MM.1S (cell line): ENCODE results near the gene SAE1.

Source experiments
- DNase-seq: peaks from one replicate; pipeline ENCODE4 v3.0.0-alpha.2; 2015
- H2AFZ ChIP-seq: fragments of 300-600 bp; sonication (generic); 2 replicates; pipeline ENCODE4 v1.6.0; 2016; ENCODE audit warnings: antibody characterized with exemption, low read length
- H3F3A ChIP-seq: fragments of 300-600 bp; sonication (generic); 2 replicates; pipeline ENCODE4 v1.6.1; 2016; ENCODE audit warnings: mild to moderate bottlenecking, antibody characterized with exemption, low read length, moderate library complexity, mixed read lengths; ENCODE audit not compliant: insufficient read depth
- H3K27ac ChIP-seq: fragments of 300-600 bp; sonication (generic); 2 replicates; pipeline ENCODE4 v1.5.1; 2016; ENCODE audit warnings: mild to moderate bottlenecking, low read length
- H3K27me3 ChIP-seq: fragments of 300-600 bp; sonication (generic); replicated peaks from 2 replicates; pipeline ENCODE4 v1.6.0; 2016; ENCODE audit warnings: low read length; ENCODE audit not compliant: insufficient read depth
- H3K36me3 ChIP-seq: fragments of 300-600 bp; sonication (generic); replicated peaks from 2 replicates; pipeline ENCODE4 v1.6.1; 2016; ENCODE audit warnings: mild to moderate bottlenecking, low read length, mixed read lengths; ENCODE audit not compliant: insufficient read depth
- H3K4me1 ChIP-seq: fragments of 300-600 bp; sonication (generic); 2 replicates; pipeline ENCODE4 v1.6.1; 2016; ENCODE audit warnings: low read length, mixed read lengths
- H3K4me2 ChIP-seq: fragments of 300-600 bp; sonication (generic); 2 replicates; pipeline ENCODE4 v1.6.0; 2016; ENCODE audit warnings: low read depth, low read length
- H3K4me3 ChIP-seq: fragments of 300-600 bp; sonication (generic); 2 replicates; pipeline ENCODE4 v1.5.1; 2016; ENCODE audit warnings: low read length, mixed read lengths
- H3K79me2 ChIP-seq: fragments of 300-600 bp; sonication (generic); 2 replicates; pipeline ENCODE4 v1.6.1; 2016; ENCODE audit warnings: mixed run types, low read length, mixed read lengths
- H3K9ac ChIP-seq: fragments of 300-600 bp; sonication (generic); 2 replicates; pipeline ENCODE4 v1.6.1; 2016; ENCODE audit warnings: low read length, mixed read lengths
- H3K9me2 ChIP-seq: fragments of 300-600 bp; sonication (generic); replicated peaks from 2 replicates; pipeline ENCODE4 v1.6.1; 2016; ENCODE audit warnings: mild to moderate bottlenecking, low read length, mixed read lengths; ENCODE audit not compliant: insufficient read depth
- H3K9me3 ChIP-seq: fragments of 300-600 bp; sonication (generic); replicated peaks from 2 replicates; pipeline ENCODE4 v1.6.1; 2016; ENCODE audit warnings: mild to moderate bottlenecking, low read length, mixed read lengths; ENCODE audit not compliant: insufficient read depth
- H4K20me1 ChIP-seq: fragments of 300-600 bp; sonication (generic); 2 replicates; pipeline ENCODE4 v1.6.1; 2016; ENCODE audit warnings: mild to moderate bottlenecking, low read length, moderate library complexity, mixed read lengths; ENCODE audit not compliant: insufficient read depth
- EZH2 ChIP-seq: fragments of 300-600 bp; sonication (generic); optimal IDR thresholded peaks from 2 replicates; pipeline ENCODE3; 2017; ENCODE audit warnings: low read depth, mild to moderate bottlenecking, antibody characterized with exemption, low read length, mixed read lengths
- EZH2phosphoT487 ChIP-seq: fragments of 300-600 bp; sonication (generic); IDR thresholded peaks from 2 replicates; pipeline ENCODE4 v1.6.1; 2018; ENCODE audit warnings: antibody characterized with exemption, low read length
- TF ChIP-seq, protein P1 (sequence below): fragments of 300-600 bp; sonication (generic); IDR thresholded peaks from 2 replicates; pipeline ENCODE4 v1.5.1; 2016; ENCODE audit warnings: antibody characterized with exemption, low read length, mixed read lengths

SAE1 gene

DNA sequence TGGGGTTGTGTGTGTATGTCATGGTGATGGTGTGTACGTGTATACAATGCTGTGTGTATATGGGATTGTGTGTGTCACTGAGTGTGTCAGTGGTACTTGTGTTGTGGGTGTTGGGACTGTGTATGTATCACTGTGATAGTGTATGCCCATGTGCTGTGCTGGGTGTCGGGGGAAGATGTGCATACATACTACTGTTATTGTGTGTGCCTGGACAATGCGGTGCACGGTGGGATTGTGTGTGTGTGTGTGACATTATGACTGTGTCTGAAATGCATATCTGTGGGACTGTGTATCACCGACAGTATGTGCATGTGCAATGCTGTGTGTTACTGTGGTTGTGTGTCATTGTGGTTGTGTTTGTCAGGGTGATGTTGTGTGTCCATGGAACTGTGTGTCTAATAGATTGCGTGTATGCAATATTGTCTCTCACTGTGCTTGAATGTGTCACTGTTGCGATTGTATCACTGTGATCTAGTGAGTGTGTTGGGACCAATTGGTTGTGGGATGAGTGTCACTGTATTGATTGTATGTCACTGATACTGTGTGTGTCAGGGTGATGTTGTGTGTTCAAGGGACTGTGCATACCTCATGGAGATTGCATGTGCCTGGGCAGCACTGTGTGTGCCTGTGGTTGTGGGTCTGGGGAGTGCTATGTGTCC lies 111.4 kb downstream of the SAE1 start:
- H3K4me3 ChIP-seq: no peak overlapping the region
- H3F3A ChIP-seq: peaks cover 20% of the 10 kb centered on the region
- H3K27me3 ChIP-seq: no peaks in the 10 kb centered on the region
- H3K36me3 ChIP-seq: no peaks in the 10 kb centered on the region
- H4K20me1 ChIP-seq: no peaks in the 10 kb centered on the region
- H3K9ac ChIP-seq: no peak overlapping the region
- TF ChIP-seq, protein P1, sequence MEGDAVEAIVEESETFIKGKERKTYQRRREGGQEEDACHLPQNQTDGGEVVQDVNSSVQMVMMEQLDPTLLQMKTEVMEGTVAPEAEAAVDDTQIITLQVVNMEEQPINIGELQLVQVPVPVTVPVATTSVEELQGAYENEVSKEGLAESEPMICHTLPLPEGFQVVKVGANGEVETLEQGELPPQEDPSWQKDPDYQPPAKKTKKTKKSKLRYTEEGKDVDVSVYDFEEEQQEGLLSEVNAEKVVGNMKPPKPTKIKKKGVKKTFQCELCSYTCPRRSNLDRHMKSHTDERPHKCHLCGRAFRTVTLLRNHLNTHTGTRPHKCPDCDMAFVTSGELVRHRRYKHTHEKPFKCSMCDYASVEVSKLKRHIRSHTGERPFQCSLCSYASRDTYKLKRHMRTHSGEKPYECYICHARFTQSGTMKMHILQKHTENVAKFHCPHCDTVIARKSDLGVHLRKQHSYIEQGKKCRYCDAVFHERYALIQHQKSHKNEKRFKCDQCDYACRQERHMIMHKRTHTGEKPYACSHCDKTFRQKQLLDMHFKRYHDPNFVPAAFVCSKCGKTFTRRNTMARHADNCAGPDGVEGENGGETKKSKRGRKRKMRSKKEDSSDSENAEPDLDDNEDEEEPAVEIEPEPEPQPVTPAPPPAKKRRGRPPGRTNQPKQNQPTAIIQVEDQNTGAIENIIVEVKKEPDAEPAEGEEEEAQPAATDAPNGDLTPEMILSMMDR: no peak
- TF ChIP-seq EZH2phosphoT487 (no peak), EZH2 (no peak)
- no peak for DNase-seq
- no peak overlapping the region for H2AFZ ChIP-seq
- peaks cover 36% of the 10 kb centered on the region for H3K4me1 ChIP-seq
- H3K79me2 ChIP-seq: no peaks in the 10 kb centered on the region
- peak overlapping the region; percentile 71 for H3K4me2 ChIP-seq
- H3K9me2 ChIP-seq: no peaks in the 10 kb centered on the region
- H3K9me3 ChIP-seq: no peaks in the 10 kb centered on the region
- H3K27ac ChIP-seq: 0 out of 2 replicates have a peak overlapping the region, but pooled peaks have one; percentile 3

DNA sequence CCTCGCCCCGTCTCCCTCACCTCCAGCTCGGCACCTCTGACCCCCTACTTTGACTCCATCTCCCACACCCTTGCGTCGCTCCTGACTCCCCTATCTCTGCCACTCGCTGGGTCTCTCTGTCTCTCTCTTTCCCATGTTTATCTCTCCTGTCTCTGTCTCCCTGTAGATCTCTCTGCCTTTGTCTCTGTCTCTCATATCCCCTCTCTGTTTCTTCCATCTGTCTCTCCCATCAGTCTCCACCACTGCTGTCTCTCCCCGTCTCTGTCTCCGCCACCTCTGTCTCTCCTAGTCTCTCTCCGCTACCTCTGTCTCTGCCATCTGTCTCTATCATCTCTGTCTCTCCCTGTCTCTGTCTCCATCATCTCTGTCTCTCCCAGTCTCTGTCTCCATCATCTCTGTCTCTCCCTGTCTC lies 112.7 kb downstream of the SAE1 start:
- H3K79me2 ChIP-seq: no peaks in the 10 kb centered on the region
- peak overlapping the region; percentile 91 for H3K4me2 ChIP-seq
- TF ChIP-seq EZH2phosphoT487: no peak
- TF ChIP-seq EZH2: no peak
- TF ChIP-seq, protein P1: no peak
- no peaks in the 10 kb centered on the region for H3K9me3 ChIP-seq
- H2AFZ ChIP-seq: peak overlapping the region; percentile 68; the same call in 1 of the 2 replicates
- peaks cover 36% of the 10 kb centered on the region for H3K4me1 ChIP-seq
- H3K9me2 ChIP-seq: no peaks in the 10 kb centered on the region
- no peaks in the 10 kb centered on the region for H3K36me3 ChIP-seq
- H3K27ac ChIP-seq: peak overlapping the region; percentile 72; the same call in 1 of the 2 replicates
- H3K9ac ChIP-seq: peak overlapping the region; percentile 84
- H3K27me3 ChIP-seq: no peaks in the 10 kb centered on the region
- no peaks in the 10 kb centered on the region for H4K20me1 ChIP-seq
- H3F3A ChIP-seq: peaks cover 20% of the 10 kb centered on the region
- DNase-seq: no peak
- peak overlapping the region; percentile 65 for H3K4me3 ChIP-seq

DNA sequence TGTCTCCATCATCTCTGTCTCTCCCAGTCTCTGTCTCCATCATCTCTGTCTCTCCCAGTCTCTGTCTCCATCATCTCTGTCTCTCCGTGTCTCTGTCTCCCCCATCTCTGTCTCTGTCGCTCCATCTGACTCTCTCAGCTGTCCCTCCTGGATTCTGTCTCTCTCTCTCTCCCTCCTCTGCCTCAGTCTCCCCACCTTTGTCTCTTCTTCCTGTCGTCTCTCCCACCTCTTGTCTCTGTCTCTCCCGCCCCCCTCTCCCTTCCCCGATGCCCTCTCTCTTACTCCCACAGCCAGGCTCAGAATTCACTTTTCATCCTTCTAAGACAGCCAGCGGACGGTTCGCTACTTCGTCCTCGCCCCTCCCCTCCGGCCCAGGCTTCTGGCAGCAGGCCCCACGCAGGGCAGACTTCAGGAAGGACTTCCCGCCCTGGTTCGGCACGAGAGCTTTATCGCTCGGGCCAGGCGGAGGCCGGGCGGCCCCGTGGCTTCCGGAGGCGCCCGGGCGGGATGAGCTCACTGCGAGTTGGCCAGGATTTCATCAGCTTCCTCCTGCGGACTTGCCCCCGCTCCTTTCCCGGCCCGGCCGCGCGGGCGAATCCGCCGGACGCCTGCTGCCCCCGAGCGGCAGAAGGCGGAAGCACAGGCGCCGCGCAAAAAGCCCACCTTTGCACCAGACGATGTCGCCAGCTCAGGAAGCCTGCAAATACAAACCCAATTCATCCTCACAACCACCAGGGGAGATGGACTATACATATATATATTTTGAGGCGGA lies 113.3 kb downstream of the SAE1 start:
- H4K20me1 ChIP-seq: no peaks in the 10 kb centered on the region
- TF ChIP-seq, protein P1: peak; percentile 89
- TF ChIP-seq EZH2: no peak
- H2AFZ ChIP-seq: peak overlapping the region; percentile 68

More for the DNA sequence above, 113.3 kb downstream of the SAE1 start:
- Histone ChIP-seq H3K27ac (peak overlapping the region; percentile 72), H3K9ac (peak overlapping the region; percentile 84), H3K9me2 (no peaks in the 10 kb centered on the region), H3K4me3 (peak overlapping the region; percentile 65), H3K9me3 (no peaks in the 10 kb centered on the region), H3K4me2 (peak overlapping the region; percentile 91), H3K36me3 (no peaks in the 10 kb centered on the region), H3K27me3 (no peaks in the 10 kb centered on the region), H3K79me2 (no peaks in the 10 kb centered on the region), H3K4me1 (peaks cover 35% of the 10 kb centered on the region), H3F3A (peaks cover 20% of the 10 kb centered on the region)
- peak; percentile 92 for DNase-seq
